ENCODE data around the gene HSPA5.

- TF ChIP-seq CTCF (IDR thresholded peaks at IDR 0.05) (no peak), POLR2A (IDR thresholded peaks at IDR 0.05) (no peak)
Measured at GRCh38 chr9:125262294-125262991, 21.3 kb upstream of the HSPA5 start.
